WTC11 (cell line): ENCODE data around the gene ITGA2B. TPM values are rescaled to one million over a fixed set of nuclear protein-coding genes. Genes with fewer than 3 reads are reported as not detected.

ENCODE experiments used
- ATAC-seq: fragments of 200-7000 bp; cut with Tn5 transposase; 2 replicates; pipeline ENCODE4 v1.10.0; 2021; ENCODE audit warnings: mild to moderate bottlenecking, moderate library complexity
- CTCF ChIA-PET: fragments of 300-600 bp; sonication (Branson Sonifier 250); formaldehyde crosslinking; loops from one replicate; lab custom pipeline; 2021; ENCODE audit warnings: antibody characterized with exemption; lab: Charles Lee
- POLR2A ChIA-PET: fragments of 350-600 bp; sonication (Branson Sonifier 250); formaldehyde crosslinking; loops from one replicate; lab custom pipeline; 2021; ENCODE audit warnings: antibody characterized with exemption; lab: Charles Lee
- DNase-seq: peaks from one replicate; pipeline ENCODE4 v3.0.0; 2021; ENCODE audit warnings: low spot score
- H3K27ac Mint-ChIP-seq: 2 replicates; pipeline ENCODE4 v1.8.0; 2021; ENCODE audit warnings: mixed read lengths
- H3K27me3 Mint-ChIP-seq: 2 replicates; pipeline ENCODE4 v1.8.0; 2021; ENCODE audit warnings: low read depth, mild to moderate bottlenecking, moderate library complexity, mixed read lengths
- H3K36me3 Mint-ChIP-seq: 2 replicates; pipeline ENCODE4 v1.8.0; 2021; ENCODE audit warnings: mixed read lengths
- H3K4me1 Mint-ChIP-seq: 2 replicates; pipeline ENCODE4 v1.8.0; 2022; ENCODE audit warnings: mixed read lengths
- H3K4me3 Mint-ChIP-seq: 2 replicates; pipeline ENCODE4 v1.8.0; 2021; ENCODE audit warnings: mild to moderate bottlenecking, moderate library complexity, mixed read lengths
- H3K9me3 Mint-ChIP-seq: 2 replicates; pipeline ENCODE4 v1.8.0; 2021; ENCODE audit warnings: mixed read lengths
- ELF4 ChIP-seq: sonication (generic); formaldehyde crosslinking; IDR thresholded peaks from 2 replicates; pipeline ENCODE4 v1.8.1; 2022; ENCODE audit warnings: low read depth, mild to moderate bottlenecking, moderate library complexity, missing genetic modification reagents
- FOXJ3 ChIP-seq: sonication (generic); formaldehyde crosslinking; IDR thresholded peaks from 2 replicates; pipeline ENCODE4 v1.9.0; 2021; ENCODE audit warnings: missing genetic modification reagents, mild to moderate bottlenecking, borderline replicate concordance
- FOXP1 ChIP-seq: sonication (generic); formaldehyde crosslinking; IDR thresholded peaks from 2 replicates; pipeline ENCODE4 v1.8.0; 2022; ENCODE audit warnings: missing genetic modification reagents, mild to moderate bottlenecking, moderate library complexity, borderline replicate concordance
- HMGA2 ChIP-seq: fragments of 250-450 bp; sonication (Bioruptor Pico); IDR thresholded peaks from 2 replicates; pipeline ENCODE4 v1.4.0; 2021; ENCODE audit warnings: mild to moderate bottlenecking, moderate library complexity
- NR2C2 ChIP-seq: sonication (generic); formaldehyde crosslinking; IDR thresholded peaks from 2 replicates; pipeline ENCODE4 v1.8.0; 2022; ENCODE audit warnings: mild to moderate bottlenecking, missing genetic modification reagents
- OVOL2 ChIP-seq: fragments of 250-450 bp; sonication (Bioruptor Pico); IDR thresholded peaks from 2 replicates; pipeline ENCODE4 v1.9.0; 2021; ENCODE audit warnings: mild to moderate bottlenecking, borderline replicate concordance
- RELA ChIP-seq: sonication (generic); formaldehyde crosslinking; IDR thresholded peaks from 2 replicates; pipeline ENCODE4 v1.8.1; 2022; ENCODE audit warnings: missing genetic modification reagents, mild to moderate bottlenecking, borderline replicate concordance
- SMAD4 ChIP-seq: sonication (generic); formaldehyde crosslinking; IDR thresholded peaks from 2 replicates; pipeline ENCODE4 v1.8.0; 2022; ENCODE audit warnings: mild to moderate bottlenecking, missing genetic modification reagents
- SOX15 ChIP-seq: fragments of 250-450 bp; sonication (Bioruptor Pico); IDR thresholded peaks from 2 replicates; pipeline ENCODE4 v1.9.0; 2021; ENCODE audit warnings: mild to moderate bottlenecking
- ZNF121 ChIP-seq: sonication (generic); formaldehyde crosslinking; IDR thresholded peaks from 2 replicates; pipeline ENCODE4 v1.8.0; 2023; ENCODE audit warnings: missing genetic modification reagents
- ZNF138 ChIP-seq: sonication (generic); formaldehyde crosslinking; conservative IDR thresholded peaks from 2 replicates; pipeline ENCODE4 v1.8.1; 2022; ENCODE audit warnings: mild to moderate bottlenecking, moderate library complexity, missing genetic modification reagents
- ZNF423 ChIP-seq: fragments of 250-450 bp; sonication (Bioruptor Pico); IDR thresholded peaks from 2 replicates; pipeline ENCODE4 v2.1.2; 2022; ENCODE audit warnings: mild to moderate bottlenecking, moderate library complexity
- ZNF671 ChIP-seq: fragments of 250-450 bp; sonication (Bioruptor Pico); IDR thresholded peaks from 2 replicates; pipeline ENCODE4 v1.8.0; 2021; ENCODE audit warnings: mild to moderate bottlenecking
- total RNA-seq: library from RNA; stranded (reverse); gene quantifications from 3 replicates; pipeline ENCODE4 v1.2.3, GENCODE V29; 2021
- TF ChIP-seq, protein P1 (sequence below): sonication (generic); formaldehyde crosslinking; IDR thresholded peaks from 2 replicates; pipeline ENCODE4 v1.8.1; 2023; ENCODE audit warnings: mild to moderate bottlenecking, moderate library complexity, missing genetic modification reagents
- TF ChIP-seq, protein P2 (sequence below): sonication (generic); formaldehyde crosslinking; IDR thresholded peaks from 2 replicates; pipeline ENCODE4 v1.8.1; 2022; ENCODE audit warnings: mild to moderate bottlenecking, missing genetic modification reagents, moderate library complexity, borderline replicate concordance
- TF ChIP-seq, protein P3 (sequence below): fragments of 200-600 bp; IDR thresholded peaks from 2 replicates; pipeline ENCODE4 v1.8.0; 2022; ENCODE audit warnings: antibody characterized with exemption
- TF ChIP-seq, protein P4 (sequence below): sonication (generic); formaldehyde crosslinking; IDR thresholded peaks from 2 replicates; pipeline ENCODE4 v1.8.1; 2022; ENCODE audit warnings: low read depth, mild to moderate bottlenecking, moderate library complexity, missing genetic modification reagents, borderline replicate concordance
- TF ChIP-seq, protein P5 (sequence below): sonication (generic); formaldehyde crosslinking; IDR thresholded peaks from 2 replicates; pipeline ENCODE4 v1.8.1; 2023; ENCODE audit warnings: mild to moderate bottlenecking, missing genetic modification reagents
- TF ChIP-seq, protein P6 (sequence below): fragments of 250-450 bp; sonication (Bioruptor Pico); conservative IDR thresholded peaks from 2 replicates; pipeline ENCODE4 v1.9.0; 2021; ENCODE audit warnings: mild to moderate bottlenecking

The ITGA2B gene
- total RNA-seq, 1 experiment from 2014 or later, result 21.5 TPM

DNA sequence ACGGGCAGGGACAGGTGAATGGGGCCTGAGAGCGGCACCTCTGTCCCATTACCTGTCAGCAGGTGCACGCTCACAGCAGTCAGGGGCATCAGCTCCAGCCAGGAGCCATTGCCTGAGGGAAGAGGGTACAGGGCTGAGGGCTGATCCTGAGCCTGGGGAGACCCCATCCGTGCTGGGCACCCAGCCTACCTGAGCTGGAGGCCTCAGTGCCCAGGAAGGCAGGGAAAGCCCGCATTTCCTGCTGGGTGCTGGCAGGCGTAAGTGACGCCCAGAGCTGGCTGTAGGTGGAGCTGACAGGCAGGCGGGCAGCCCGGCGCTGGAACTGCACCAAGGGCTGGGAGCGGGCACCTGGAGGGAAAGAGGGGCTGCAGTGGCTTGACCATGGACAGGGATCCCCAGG lies 33.2 kb downstream of the ITGA2B start:
- ChIA-PET CTCF (interaction anchor here (4.0 to 9.4 kb wide), 4 partner anchors 19 to 146 kb away, joined by 33 to 128 read pairs (median 62); no protein-coding TSS in a partner anchor), POLR2A (no interaction called here)
- H3K4me1 Mint-ChIP-seq, result peaks cover 20% of the 10 kb centered on the region
- H3K36me3 Mint-ChIP-seq, result no peaks in the 10 kb centered on the region
- H3K9me3 Mint-ChIP-seq, result no peaks in the 10 kb centered on the region
- H3K4me3 Mint-ChIP-seq, result no peak overlapping the region
- TF ChIP-seq ZNF121 (CRISPR knock-in tag) (no peak), ELF4 (CRISPR knock-in tag) (no peak), SMAD4 (CRISPR knock-in tag) (no peak), ZNF423 (CRISPR knock-in tag) (no peak), OVOL2 (CRISPR knock-in tag) (no peak), FOXJ3 (CRISPR knock-in tag) (no peak), ZNF138 (CRISPR knock-in tag) (no peak), ZNF671 (CRISPR knock-in tag) (no peak), RELA (CRISPR knock-in tag) (no peak), SOX15 (CRISPR knock-in tag) (no peak), HMGA2 (CRISPR knock-in tag) (no peak), FOXP1 (CRISPR knock-in tag) (no peak), NR2C2 (CRISPR knock-in tag) (no peak)
- TF ChIP-seq, protein P1, sequence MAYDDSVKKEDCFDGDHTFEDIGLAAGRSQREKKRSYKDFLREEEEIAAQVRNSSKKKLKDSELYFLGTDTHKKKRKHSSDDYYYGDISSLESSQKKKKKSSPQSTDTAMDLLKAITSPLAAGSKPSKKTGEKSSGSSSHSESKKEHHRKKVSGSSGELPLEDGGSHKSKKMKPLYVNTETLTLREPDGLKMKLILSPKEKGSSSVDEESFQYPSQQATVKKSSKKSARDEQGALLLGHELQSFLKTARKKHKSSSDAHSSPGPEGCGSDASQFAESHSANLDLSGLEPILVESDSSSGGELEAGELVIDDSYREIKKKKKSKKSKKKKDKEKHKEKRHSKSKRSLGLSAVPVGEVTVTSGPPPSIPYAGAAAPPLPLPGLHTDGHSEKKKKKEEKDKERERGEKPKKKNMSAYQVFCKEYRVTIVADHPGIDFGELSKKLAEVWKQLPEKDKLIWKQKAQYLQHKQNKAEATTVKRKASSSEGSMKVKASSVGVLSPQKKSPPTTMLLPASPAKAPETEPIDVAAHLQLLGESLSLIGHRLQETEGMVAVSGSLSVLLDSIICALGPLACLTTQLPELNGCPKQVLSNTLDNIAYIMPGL (CRISPR knock-in tag), result no peak
- TF ChIP-seq, protein P2, sequence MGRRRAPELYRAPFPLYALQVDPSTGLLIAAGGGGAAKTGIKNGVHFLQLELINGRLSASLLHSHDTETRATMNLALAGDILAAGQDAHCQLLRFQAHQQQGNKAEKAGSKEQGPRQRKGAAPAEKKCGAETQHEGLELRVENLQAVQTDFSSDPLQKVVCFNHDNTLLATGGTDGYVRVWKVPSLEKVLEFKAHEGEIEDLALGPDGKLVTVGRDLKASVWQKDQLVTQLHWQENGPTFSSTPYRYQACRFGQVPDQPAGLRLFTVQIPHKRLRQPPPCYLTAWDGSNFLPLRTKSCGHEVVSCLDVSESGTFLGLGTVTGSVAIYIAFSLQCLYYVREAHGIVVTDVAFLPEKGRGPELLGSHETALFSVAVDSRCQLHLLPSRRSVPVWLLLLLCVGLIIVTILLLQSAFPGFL (CRISPR knock-in tag), result no peak
- TF ChIP-seq, protein P3, sequence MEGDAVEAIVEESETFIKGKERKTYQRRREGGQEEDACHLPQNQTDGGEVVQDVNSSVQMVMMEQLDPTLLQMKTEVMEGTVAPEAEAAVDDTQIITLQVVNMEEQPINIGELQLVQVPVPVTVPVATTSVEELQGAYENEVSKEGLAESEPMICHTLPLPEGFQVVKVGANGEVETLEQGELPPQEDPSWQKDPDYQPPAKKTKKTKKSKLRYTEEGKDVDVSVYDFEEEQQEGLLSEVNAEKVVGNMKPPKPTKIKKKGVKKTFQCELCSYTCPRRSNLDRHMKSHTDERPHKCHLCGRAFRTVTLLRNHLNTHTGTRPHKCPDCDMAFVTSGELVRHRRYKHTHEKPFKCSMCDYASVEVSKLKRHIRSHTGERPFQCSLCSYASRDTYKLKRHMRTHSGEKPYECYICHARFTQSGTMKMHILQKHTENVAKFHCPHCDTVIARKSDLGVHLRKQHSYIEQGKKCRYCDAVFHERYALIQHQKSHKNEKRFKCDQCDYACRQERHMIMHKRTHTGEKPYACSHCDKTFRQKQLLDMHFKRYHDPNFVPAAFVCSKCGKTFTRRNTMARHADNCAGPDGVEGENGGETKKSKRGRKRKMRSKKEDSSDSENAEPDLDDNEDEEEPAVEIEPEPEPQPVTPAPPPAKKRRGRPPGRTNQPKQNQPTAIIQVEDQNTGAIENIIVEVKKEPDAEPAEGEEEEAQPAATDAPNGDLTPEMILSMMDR, result no peak
- TF ChIP-seq, protein P4, sequence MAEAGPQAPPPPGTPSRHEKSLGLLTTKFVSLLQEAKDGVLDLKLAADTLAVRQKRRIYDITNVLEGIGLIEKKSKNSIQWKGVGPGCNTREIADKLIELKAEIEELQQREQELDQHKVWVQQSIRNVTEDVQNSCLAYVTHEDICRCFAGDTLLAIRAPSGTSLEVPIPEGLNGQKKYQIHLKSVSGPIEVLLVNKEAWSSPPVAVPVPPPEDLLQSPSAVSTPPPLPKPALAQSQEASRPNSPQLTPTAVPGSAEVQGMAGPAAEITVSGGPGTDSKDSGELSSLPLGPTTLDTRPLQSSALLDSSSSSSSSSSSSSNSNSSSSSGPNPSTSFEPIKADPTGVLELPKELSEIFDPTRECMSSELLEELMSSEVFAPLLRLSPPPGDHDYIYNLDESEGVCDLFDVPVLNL, result no peak
- TF ChIP-seq, protein P5, sequence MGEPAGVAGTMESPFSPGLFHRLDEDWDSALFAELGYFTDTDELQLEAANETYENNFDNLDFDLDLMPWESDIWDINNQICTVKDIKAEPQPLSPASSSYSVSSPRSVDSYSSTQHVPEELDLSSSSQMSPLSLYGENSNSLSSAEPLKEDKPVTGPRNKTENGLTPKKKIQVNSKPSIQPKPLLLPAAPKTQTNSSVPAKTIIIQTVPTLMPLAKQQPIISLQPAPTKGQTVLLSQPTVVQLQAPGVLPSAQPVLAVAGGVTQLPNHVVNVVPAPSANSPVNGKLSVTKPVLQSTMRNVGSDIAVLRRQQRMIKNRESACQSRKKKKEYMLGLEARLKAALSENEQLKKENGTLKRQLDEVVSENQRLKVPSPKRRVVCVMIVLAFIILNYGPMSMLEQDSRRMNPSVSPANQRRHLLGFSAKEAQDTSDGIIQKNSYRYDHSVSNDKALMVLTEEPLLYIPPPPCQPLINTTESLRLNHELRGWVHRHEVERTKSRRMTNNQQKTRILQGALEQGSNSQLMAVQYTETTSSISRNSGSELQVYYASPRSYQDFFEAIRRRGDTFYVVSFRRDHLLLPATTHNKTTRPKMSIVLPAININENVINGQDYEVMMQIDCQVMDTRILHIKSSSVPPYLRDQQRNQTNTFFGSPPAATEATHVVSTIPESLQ (CRISPR knock-in tag), result no peak
- TF ChIP-seq, protein P6, sequence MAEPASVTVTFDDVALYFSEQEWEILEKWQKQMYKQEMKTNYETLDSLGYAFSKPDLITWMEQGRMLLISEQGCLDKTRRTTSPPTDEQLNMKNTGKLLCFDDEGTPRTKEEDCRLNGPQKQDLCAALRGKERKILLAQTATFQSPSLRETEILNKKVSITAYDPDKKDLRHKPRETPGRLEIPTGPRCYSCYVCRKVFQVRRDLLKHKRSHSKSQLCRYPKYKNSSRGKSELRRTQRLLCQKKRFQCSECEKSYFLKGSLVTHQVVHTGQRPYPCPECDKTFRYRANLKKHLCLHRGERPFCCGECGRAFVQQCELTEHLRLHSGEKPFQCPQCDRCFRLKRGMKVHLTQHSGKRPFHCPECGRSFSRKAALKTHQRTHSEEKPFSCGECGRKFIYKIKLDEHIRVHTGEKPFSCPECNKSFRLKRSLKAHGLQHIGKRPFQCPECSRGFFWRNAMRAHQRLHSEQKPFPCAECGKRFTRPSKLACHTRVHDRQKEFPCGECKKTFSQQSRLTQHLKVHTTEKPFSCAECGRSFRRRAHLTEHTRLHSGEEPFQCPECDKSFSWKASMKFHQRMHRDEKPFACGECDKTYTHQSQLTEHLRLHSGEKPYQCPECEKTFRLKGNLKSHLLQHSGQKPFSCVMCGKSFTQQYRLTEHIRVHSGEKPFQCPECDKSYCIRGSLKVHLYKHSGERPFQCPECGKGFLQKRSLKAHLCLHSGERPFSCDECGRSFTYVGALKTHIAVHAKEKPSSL (CRISPR knock-in tag), result no peak
- ATAC-seq (no peak), DNase-seq (no peak)
- H3K27me3 Mint-ChIP-seq, result peaks cover 3% of the 10 kb centered on the region; the same call in 1 of the 2 replicates
- H3K27ac Mint-ChIP-seq, result no peak overlapping the region
